GM18508 (cell line): ENCODE measurements around the gene FAM117A.
"Not testable (repeated sequence)": the region's sequence is repeated elsewhere in the genome, so short reads cannot be mapped to it uniquely, and the experiment has no call there.

Experiments
- ATAC-seq: cut with Tn5 transposase; IDR thresholded peaks from one replicate; pipeline ENCODE4 v1.9.1; 2021; ENCODE audit warnings: moderate number of reproducible peaks; ENCODE audit not compliant: insufficient read depth, unreplicated experiment

The FAM117A gene

DNA sequence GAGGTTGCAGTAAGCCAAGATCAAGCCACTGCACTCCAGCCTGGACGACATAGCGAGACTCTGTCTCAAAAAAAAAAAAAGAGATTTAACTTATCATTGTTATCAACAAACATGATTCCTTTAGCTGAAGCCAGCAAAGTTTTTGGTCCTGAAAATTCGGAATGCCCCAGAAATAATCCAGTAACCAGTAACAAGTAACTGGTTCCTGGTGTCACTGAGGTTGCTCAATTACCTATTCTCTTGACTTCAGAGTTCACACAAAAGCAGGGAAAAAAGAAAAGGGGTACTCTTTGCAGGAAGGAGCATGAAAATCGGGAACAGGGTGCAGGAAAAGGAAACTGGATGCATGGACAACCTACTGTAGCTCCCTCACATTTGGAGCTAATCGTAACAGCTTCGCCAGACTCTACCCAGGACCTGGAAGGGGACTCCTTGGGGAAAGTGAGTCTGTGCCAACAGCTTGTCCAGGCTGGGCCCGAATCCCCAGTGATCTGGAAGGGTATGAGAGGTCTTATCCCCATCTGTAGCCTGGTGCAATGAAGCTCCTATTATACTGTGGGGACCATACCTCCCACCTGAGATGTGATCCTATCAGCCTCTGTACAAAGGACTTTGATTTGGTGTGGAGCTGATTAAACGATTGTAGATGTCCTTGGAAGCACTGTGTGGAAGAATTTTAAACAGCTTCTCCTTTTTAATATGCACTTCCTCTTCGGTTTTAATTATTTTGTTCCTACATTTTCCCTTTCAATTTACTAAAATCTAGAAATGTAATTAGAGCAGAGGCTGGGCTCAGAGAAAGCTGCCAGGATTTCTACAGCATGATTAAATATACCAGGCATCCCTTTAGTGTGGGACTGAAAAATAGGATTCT is 82.6 kb downstream of the FAM117A start:
- ATAC-seq: no peak

- ATAC-seq: no peak
These were observed 83.6 kb downstream of the FAM117A start for GRCh38 chr17:49680314-49680713.

GRCh38 chr17:49677933-49678847 is 85.7 kb downstream of the FAM117A start, which contains the start of gene SPOP:
Gene SPOP (minus strand): TSS chr17:49678097. CDS start chr17:49622810, 55,287 bp downstream.
- peak; percentile 38 for ATAC-seq

- ATAC-seq: no peak
These were observed 86.6 kb downstream of the FAM117A start for GRCh38 chr17:49677134-49677932.

DNA sequence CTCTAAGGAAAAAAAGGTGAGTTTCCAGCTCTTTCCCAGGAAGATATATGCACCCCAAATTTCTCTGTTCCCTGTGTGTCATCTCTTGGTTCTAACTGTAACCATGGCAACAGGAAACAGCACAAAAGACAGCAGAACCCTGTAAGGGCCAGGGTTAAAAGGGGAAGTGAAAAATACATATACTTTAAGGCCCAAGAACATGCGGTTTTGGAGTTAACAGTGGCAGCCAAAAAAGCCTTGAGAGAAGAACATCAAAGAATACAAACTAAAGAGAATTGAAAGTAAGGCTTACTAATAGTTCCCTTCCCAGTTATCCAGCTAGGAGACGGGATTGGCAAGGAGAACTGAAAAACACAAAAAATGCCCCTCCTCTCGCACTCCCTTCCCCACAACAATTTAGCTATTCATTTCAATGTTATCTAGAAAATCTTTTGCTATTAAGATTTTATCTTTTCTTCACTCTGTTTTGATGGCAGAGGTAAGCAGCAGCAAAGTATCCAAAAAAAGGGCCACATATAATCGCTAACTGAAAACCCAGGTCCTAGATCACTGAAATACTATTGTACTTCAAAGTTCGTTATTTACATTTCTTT is 87.6 kb downstream of the FAM117A start:
- peak; percentile 60 for ATAC-seq

DNA sequence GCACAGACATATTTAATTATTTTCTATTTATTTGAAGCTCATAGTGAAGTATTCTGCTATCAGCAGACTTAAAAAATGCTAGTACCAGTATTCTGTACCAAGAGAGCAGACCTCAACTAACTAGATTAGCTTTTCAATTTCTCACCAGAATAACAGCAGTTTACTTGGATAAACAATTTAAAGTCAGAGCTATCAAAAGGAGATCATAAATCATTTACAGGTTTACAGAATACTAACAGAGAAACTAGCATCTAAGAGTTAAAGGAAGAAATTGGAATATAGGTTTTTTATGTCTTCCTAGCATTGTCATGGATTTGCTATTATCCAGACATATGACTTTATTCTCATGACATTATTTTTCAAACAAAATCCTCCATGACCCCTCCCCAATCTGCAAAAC is 89.4 kb downstream of the FAM117A start:
- ATAC-seq: no peak

DNA sequence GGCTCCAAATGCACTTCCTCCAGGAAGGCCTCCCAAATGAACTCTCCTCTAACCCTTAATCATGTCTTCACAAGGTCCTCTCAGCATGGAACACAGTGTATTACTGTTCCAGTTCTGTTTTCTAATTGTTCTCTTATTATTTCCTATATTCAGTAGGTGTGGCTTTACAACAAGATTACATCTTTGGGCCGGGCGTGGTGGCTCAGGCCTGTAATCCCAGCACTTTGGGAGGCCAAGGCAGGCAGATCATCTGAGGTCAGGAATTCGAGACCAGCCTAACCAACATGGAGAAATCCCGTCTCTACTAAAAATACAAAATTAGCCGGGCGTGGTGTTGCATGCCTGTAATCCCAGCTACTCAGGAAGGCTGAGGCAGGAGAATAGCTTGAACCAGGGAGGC is 90.3 kb downstream of the FAM117A start:
- ATAC-seq: not testable (repeated sequence)

DNA sequence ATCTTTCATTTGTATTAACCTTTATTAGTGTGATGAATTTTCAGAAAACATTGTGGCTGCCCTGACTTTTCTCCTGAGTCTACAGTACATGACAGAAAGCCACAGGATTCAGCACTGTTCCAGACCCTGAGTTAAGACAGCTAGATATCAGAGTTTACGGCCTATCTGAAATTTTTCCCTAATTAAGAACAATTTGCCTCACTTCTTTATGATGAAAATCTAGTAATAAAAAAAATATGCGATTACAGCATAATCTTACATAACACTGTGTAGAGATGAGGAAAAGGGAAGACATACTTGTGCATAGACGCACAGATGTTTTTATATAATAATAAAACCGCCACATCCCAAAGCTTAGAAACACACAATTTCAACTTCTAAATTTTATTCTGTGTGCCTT is 93.3 kb downstream of the FAM117A start:
- ATAC-seq: no peak

- no peak for ATAC-seq
These were observed 93.9 kb downstream of the FAM117A start for GRCh38 chr17:49670002-49670401.

GRCh38 chr17:49667854-49668253 is 96.1 kb downstream of the FAM117A start:
- no peak for ATAC-seq

DNA sequence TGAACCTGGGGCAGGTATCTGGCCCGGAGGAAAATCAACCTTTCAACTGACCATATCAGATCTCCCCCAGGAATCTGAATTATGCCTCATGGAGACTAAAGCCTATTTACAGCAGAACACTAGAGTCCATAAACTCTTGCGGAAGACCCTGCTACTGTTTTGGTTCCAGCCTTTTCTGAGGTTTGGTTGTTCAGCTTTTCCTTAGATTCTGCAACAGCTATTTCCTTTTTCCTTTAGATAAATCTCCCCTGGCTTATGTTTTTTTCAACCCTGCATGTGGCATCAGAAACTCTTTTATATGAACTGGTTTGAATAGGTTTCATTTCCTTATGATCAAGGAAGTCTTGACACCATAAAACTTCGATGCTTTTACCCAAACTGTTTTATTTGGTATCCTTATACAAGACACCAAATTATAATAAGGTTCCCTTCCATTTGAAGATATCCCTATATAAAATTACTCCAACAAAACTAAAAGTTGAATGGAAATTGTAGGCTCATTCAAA is 99.2 kb downstream of the FAM117A start:
- ATAC-seq: no peak
